ENCODE measurements around the gene HBE1. TPM values are rescaled to one million over a fixed set of nuclear protein-coding genes. Genes with fewer than 3 reads are reported as not detected.

HBE1 gene
- total RNA-seq, 1 experiment from 2014 or later: not detected

- no peaks in the 10 kb centered on the region for H3K27me3 Mint-ChIP-seq (ENCODE audit: low read depth)
- H3K27me3 ChIP-seq (ENCODE audit: insufficient read depth, low read length): no peaks in the 10 kb centered on the region
- no peak overlapping the region for H3K56ac ChIP-seq (ENCODE audit: insufficient read length, low read depth, low read length)
- no peaks in the 10 kb centered on the region for H3K4me1 ChIP-seq (ENCODE audit: insufficient read depth, low read length)
- no peak for TF ChIP-seq CTCF (conservative IDR thresholded peaks at IDR 0.05)
- no peak overlapping the region for H3K23ac ChIP-seq (ENCODE audit: insufficient read length, low read depth, low read length)
- no peak overlapping the region for H2AK5ac ChIP-seq (ENCODE audit: insufficient read length, low read length)
- no peak for DNase-seq
- H3K27ac Mint-ChIP-seq: no peak overlapping the region
- no peak overlapping the region for H3K14ac ChIP-seq (ENCODE audit: insufficient read depth, low read length)
- no peak overlapping the region for H2BK12ac ChIP-seq (ENCODE audit: insufficient read length, low read depth, low read length)
- H3K4me2 ChIP-seq (ENCODE audit: insufficient read depth, insufficient read length, low read length): no peak overlapping the region
- H3K9me3 Mint-ChIP-seq: peaks cover 0 to 2% of the 10 kb centered on the region in 2 experiments; a peak in 1 of 5 replicates
- no peak overlapping the region for H2AFZ ChIP-seq (ENCODE audit: low read length)
- H3K4me1 Mint-ChIP-seq: peaks cover 0 to 2% of the 10 kb centered on the region in 2 experiments; a peak in 1 of 4 replicates
- no peaks in the 10 kb centered on the region for H3K79me1 ChIP-seq (ENCODE audit: insufficient read depth, low read depth, low read length, poor library complexity, severe bottlenecking)
- no peak overlapping the region for H3K4ac ChIP-seq (ENCODE audit: low read depth, low read length)
- no peak overlapping the region for H3K18ac ChIP-seq (ENCODE audit: insufficient read length, low read depth, low read length)
- no CpG with 5 or more reads among the region's 1 CpG for WGBS (ENCODE audit: extremely low coverage, insufficient read length, low lambda C conversion rate)
- H3K79me2 ChIP-seq (ENCODE audit: insufficient read depth, low read length): no peaks in the 10 kb centered on the region
- H2BK15ac ChIP-seq (ENCODE audit: low read depth, low read length): no peak overlapping the region
- H4K91ac ChIP-seq (ENCODE audit: insufficient read length, low read depth, low read length): no peak overlapping the region
- no peaks in the 10 kb centered on the region for H3K23me2 ChIP-seq (ENCODE audit: insufficient read length, low read depth, low read length, poor library complexity, severe bottlenecking)
- no peak overlapping the region for H3T11ph ChIP-seq (ENCODE audit: low read length)
- no peak overlapping the region for H3K27ac ChIP-seq (ENCODE audit: insufficient read length, low read depth, low read length)
- H4K5ac ChIP-seq (ENCODE audit: insufficient read length, low read depth, low read length): no peak overlapping the region
- H2BK120ac ChIP-seq (ENCODE audit: low read depth, low read length, poor library complexity, severe bottlenecking): no peak overlapping the region
- H3K36me3 Mint-ChIP-seq (ENCODE audit: insufficient read depth in 1 of 3, low read depth in 3 of 3): no peaks in the 10 kb centered on the region
- H3K9ac ChIP-seq (ENCODE audit: extremely low read depth, insufficient read length, low read length): no peak overlapping the region
- H2BK20ac ChIP-seq (ENCODE audit: low read depth, low read length, poor library complexity, severe bottlenecking): no peak overlapping the region
- H4K20me1 ChIP-seq (ENCODE audit: control insufficient read depth, insufficient read depth, insufficient read length): no peaks in the 10 kb centered on the region
- H3K9me3 ChIP-seq (ENCODE audit: control insufficient read depth, low read depth, low read length): no peaks in the 10 kb centered on the region
- H4K8ac ChIP-seq (replicated peaks; ENCODE audit: insufficient read length, low read depth, low read length): no peak overlapping the region
- H3K4me3 Mint-ChIP-seq: no peak overlapping the region
- no peak overlapping the region for H2BK5ac ChIP-seq (ENCODE audit: insufficient read length, low read length)
Observed at GRCh38 chr11:5310423-5310822, 40.7 kb upstream of the HBE1 start.

All from H9 (cell line).